IPS-15b (cell line): ENCODE data around the gene RANBP2.

Experiments
- H3K27me3 ChIP-seq: one replicate; pipeline ENCODE4 v1.6.1; 2013; ENCODE audit warnings: low read length; ENCODE audit not compliant: control insufficient read depth, insufficient read depth
- H3K36me3 ChIP-seq: one replicate; pipeline ENCODE4 v1.6.1; 2013; ENCODE audit warnings: low read length; ENCODE audit not compliant: control insufficient read depth, insufficient read depth
- H3K4me1 ChIP-seq: one replicate; pipeline ENCODE4 v1.6.1; 2013; ENCODE audit warnings: mild to moderate bottlenecking, low read length; ENCODE audit not compliant: control insufficient read depth, insufficient read depth
- H3K4me3 ChIP-seq: one replicate; pipeline ENCODE4 v1.5.1; 2013; ENCODE audit warnings: low read depth, low read length
- H3K9ac ChIP-seq: one replicate; pipeline ENCODE4 v1.6.1; 2013; ENCODE audit warnings: low read depth, mild to moderate bottlenecking, low read length
- H3K9me3 ChIP-seq: one replicate; pipeline ENCODE4 v1.6.1; 2013; ENCODE audit warnings: mild to moderate bottlenecking, low read length; ENCODE audit not compliant: control insufficient read depth, insufficient read depth

Gene RANBP2

DNA sequence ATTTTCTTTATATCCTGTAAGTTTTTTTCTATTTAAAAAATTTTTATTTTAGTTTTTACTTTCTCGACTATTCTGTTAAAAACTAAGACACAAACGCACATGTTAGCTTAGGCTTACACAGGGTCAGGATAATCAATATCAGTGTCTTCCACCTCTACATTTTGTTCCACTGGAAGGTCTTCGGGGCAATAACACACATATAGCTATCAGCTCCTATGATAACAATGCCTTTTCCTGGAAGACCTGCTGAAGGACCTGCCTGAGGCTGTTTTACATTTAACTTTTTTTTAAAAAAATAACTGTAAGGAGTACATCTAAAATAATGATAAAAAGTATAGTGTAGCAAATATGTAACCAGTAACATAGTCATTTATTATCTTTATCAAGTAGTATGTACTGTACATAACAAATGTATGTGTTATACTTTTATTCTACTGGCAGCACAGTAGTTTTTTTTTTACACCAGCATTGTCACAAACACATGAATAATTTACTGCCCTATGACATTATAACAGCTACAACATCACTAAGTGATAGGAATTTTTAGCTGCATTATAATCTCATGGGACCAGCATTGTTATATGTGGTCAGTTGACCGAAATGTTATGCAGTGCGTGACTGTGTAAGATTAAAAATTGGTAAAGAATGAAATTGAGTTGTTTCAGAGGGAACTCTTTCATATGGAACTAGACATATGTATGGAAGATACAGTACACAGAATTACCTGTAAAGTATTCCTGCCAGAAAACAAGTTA is 105.2 kb downstream of the RANBP2 start:
- Histone ChIP-seq H3K4me1 (no peaks in the 10 kb centered on the region), H3K9ac (no peak overlapping the region), H3K36me3 (no peaks in the 10 kb centered on the region), H3K9me3 (no peaks in the 10 kb centered on the region), H3K4me3 (no peak overlapping the region), H3K27me3 (no peaks in the 10 kb centered on the region)

DNA sequence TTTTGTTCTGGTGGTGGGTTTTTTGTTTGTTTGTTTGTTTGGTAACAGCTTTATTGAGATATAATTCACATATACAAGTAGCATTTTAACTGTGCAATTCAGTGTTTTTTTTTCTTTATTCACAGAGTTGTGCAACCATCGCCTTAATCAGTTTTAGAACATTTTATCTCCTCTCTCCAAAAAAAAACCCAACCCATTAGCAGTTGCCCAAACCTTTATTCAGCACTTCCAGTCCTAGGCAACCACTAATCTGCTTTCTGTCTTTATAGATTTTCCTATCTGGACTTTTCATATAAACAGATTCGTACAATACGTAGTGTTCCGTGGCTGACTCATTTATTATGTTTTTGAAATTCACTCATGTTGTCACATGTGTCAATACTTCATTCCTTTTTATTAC is 106.0 kb downstream of the RANBP2 start:
- H3K36me3 ChIP-seq = no peaks in the 10 kb centered on the region
- no peaks in the 10 kb centered on the region for H3K4me1 ChIP-seq
- no peaks in the 10 kb centered on the region for H3K27me3 ChIP-seq
- no peak overlapping the region for H3K4me3 ChIP-seq
- H3K9ac ChIP-seq = no peak overlapping the region
- no peaks in the 10 kb centered on the region for H3K9me3 ChIP-seq

- Histone ChIP-seq H3K4me3 (no peak overlapping the region), H3K4me1 (no peaks in the 10 kb centered on the region), H3K27me3 (no peaks in the 10 kb centered on the region), H3K9me3 (no peaks in the 10 kb centered on the region), H3K9ac (no peak overlapping the region), H3K36me3 (no peaks in the 10 kb centered on the region)
Observed at GRCh38 chr2:108825736-108826135, 106.5 kb downstream of the RANBP2 start.

GRCh38 chr2:108829578-108830310 is 110.5 kb downstream of the RANBP2 start:
- Histone ChIP-seq H3K4me3 (no peak overlapping the region), H3K36me3 (no peaks in the 10 kb centered on the region)

DNA sequence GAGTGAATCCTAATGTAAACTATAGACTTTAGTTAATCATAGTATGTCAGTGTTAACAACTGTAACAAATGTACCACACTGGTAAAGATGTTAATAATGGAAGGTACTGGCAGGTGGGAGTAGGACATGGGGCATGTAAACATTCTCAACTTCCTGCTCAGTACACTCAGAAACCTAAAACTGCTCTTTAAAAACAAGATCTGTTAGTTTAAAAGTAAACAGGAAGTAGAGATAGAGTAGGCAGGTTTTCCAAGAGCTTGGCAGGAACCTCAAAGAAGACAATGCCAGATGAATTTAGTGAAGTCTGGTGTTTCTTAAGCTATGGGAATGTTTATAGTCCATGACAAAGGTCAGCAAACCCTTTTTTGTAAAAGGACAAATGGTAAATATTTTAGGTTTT is 113.9 kb downstream of the RANBP2 start:
- H3K9ac ChIP-seq = no peak overlapping the region
- H3K36me3 ChIP-seq = no peaks in the 10 kb centered on the region
- no peaks in the 10 kb centered on the region for H3K27me3 ChIP-seq
- H3K4me3 ChIP-seq = no peak overlapping the region
- H3K4me1 ChIP-seq = no peaks in the 10 kb centered on the region
- H3K9me3 ChIP-seq = no peaks in the 10 kb centered on the region

More at GRCh38 chr2:108829578-108830310, 110.5 kb downstream of the RANBP2 start:
- Histone ChIP-seq H3K9me3 (no peaks in the 10 kb centered on the region), H3K9ac (no peak overlapping the region), H3K27me3 (no peaks in the 10 kb centered on the region), H3K4me1 (no peaks in the 10 kb centered on the region)

- no peak overlapping the region for H3K4me3 ChIP-seq
- no peaks in the 10 kb centered on the region for H3K27me3 ChIP-seq
- H3K4me1 ChIP-seq = no peaks in the 10 kb centered on the region
- H3K9ac ChIP-seq = no peak overlapping the region
- H3K36me3 ChIP-seq = no peaks in the 10 kb centered on the region
- H3K9me3 ChIP-seq = no peaks in the 10 kb centered on the region
Observed at GRCh38 chr2:108834620-108835019, 115.3 kb downstream of the RANBP2 start.

- H3K27me3 ChIP-seq = no peaks in the 10 kb centered on the region
- H3K36me3 ChIP-seq = no peaks in the 10 kb centered on the region
- no peak overlapping the region for H3K9ac ChIP-seq
- H3K4me3 ChIP-seq = no peak overlapping the region
- H3K9me3 ChIP-seq = no peaks in the 10 kb centered on the region
- H3K4me1 ChIP-seq = no peaks in the 10 kb centered on the region
Observed at GRCh38 chr2:108835040-108835439, 115.8 kb downstream of the RANBP2 start.
